ENCODE measurements around the gene CPLX3.
"Not testable (repeated sequence)": the region's sequence is repeated elsewhere in the genome, so short reads cannot be mapped to it uniquely, and the experiment has no call there.

Gene CPLX3, protein sequence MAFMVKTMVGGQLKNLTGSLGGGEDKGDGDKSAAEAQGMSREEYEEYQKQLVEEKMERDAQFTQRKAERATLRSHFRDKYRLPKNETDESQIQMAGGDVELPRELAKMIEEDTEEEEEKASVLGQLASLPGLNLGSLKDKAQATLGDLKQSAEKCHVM

DNA sequence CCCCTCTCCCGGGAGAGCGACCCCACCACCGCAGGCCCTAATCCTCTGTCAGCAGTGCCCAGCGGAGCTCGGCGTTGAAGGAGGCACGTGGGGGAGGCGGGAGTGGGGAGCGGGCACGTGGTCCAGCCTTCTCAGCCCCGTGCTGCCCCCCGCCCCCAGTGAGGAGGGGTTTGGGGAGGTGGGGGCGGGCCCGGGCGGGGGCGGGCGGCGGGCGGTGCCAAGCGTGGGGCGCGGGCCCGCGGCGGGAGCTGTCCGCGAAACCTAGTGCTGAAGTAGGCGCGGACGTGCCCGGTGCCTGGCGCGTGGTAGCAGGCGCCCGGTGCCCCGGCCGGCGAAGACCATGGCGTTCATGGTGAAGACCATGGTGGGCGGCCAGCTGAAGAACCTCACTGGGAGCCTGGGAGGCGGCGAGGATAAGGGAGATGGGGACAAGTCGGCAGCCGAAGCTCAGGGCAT, at the start of gene CPLX3:
CPLX3 (plus strand) TSS at position 264 of the 456 bp plus-strand sequence; CDS start at position 341, 77 bp downstream.
- no peak for DNase-seq

DNA sequence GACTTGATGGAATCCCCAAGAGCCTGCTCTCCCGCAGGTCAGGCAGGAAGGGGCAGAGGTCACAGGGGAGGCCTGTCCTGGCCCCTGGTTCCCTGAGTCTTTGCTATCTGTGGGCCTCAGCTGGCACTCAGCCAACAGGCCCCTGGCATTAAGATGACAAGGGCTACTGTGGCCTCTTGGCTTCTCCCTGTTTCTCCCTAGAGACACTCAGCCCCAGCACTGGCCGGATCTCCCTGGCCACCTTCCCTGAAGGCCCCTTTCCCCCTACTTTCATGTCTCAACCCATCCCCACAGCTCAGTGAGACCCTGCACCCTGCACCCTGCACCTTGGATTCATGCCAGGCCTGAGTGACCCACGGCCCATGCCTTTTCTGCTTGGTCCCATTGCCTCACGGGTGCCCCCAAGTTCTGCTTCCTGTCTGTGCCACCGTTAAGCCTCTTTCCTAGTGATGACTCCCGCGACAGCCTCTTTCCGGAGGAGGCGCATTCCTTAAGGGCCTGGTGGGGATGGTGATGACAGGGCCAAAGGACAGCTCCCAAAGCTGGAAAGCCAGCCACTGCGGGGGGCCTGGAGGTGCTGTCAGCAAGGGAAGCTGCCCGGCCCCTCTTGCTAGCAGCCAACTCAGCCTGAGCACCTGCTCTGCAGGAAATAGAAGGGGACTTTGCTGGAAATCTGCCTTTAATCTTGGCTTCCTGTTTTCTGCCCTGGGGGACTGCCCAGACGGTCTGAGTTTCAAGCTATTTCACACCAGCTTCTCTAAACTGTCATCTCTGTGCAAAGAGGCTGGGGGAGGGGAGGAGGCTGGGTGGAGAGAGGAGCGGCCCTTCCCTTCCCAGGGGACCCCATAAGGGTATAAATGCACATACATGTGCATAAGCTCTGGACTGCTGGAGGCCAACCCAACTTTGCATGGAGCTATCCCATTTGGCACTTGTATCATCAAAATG, 49.3 kb upstream of the CPLX3 start:
- DNase-seq = no peak

DNA sequence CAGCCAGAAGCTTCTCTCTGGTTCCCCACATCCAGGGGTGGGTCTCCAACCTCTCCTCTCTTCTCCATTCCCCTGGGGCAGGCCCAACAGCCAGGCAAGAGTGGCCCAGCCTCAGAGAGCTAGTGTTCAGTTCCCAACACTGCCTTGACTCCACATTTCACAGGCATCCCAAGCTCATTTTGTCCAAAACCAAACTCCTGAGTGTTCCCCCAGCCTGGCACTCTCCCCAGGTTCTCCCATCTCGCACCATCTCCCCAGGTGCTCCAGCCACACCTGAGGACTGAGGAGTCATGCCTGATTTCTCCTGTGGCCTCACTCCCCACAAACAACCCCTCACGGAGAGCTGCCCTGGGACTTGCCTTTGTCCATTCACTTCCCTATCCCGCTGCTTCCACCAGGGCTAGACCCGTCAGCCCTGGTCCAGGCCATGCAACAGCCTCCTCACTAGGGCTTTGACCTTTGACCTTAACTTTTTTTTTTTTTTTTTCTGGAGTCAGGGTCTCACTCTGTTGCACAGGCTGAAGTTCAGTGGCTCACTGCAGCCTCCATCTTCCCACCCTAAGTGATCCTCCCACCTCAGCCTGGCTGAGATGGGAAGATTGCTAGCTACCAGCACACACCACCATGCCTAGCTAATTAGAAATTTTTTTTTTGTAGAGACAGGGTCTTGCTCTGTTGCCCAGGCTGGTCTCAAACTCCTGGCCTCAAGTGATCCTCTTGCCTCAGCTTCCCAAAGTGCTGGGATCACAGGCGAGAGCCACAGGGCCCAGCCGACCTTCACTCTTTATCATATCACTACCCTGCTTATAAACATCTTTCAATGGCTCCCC, 48.4 kb upstream of the CPLX3 start:
- no peak for DNase-seq

DNA sequence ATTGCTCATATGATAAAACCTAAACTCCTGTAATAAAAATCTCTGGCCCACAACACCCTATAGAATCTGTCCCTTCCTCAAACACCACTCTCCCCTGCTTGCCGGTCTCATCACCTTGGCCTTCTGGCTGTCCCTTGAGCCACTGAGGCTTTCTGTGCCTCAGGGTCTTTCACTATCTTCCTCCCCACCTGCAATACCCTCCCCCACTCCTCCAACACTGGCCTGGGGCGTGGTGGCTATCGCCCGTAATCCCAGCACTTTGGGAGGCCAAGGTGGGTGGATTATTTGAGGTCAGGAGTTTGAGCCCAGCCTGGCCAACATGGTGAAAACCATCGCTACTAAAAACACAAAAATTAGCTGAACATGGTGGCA, 47.8 kb upstream of the CPLX3 start:
- no peak for DNase-seq

DNA sequence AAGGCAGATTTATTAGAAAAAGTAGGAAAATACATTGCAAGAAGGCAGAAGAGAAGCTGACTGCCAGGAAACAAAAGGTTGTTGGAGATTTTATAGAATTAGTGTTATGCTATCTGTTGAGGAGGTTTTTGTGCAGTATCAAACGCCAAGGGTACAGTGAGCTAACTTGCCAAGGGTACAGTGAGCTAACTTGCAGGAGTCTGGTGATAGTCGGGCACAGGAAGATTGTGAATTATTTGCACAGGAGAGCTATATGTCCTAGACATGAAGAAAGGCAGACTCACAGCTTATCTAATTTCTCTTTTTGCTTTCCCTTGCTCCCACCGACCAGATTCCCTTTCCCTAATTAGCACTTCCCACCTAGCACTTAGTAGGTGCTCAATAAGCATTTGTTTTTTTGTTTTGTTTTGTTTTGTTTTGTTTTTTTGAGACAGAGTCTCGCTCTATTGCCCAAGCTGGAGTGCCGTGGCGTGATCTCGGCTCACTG, 47.2 kb upstream of the CPLX3 start:
- DNase-seq = no peak

DNA sequence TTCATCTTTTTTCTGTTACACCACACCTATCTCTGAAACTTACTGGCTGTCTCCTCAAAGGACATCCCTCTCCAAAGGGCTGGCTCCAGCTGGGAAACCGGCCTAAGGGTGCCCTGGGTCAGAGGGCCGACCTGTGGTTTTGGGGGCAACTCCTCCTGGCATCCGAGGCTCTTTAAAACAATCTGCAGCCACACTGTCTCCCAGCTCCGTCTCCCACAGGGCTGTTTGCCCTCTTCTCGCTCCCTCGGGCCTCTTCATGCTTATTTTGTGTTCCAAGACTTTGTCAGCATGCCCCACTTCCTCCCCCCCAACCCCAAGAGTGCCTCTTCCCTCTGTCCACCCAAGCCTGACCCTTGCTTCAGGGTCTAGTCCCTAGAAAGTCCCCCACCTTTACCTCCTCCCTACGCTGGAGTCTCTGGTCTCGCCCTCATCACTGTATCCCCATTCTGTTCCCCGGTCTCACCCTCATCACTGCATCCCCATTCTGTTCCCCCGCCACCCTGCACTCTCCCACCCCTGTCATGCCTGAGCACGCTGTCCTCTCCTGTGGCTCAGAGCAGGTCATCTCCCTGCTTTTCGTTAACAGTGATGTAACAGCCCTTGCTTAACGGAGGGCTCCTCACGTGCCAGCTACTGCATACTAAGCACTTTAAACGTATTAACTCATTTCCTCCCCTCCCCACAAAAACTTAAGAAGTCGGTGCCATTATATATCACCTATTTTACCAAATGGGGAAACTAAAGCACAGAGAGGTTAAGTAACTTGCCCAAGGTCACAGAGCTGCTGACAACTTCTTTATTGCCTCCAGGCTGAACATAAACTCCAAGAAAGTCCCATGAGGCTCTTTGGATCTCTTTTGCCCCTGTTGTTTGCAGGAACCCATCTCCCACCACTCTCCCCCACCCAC, 45.6 kb upstream of the CPLX3 start:
- DNase-seq = no peak

DNA sequence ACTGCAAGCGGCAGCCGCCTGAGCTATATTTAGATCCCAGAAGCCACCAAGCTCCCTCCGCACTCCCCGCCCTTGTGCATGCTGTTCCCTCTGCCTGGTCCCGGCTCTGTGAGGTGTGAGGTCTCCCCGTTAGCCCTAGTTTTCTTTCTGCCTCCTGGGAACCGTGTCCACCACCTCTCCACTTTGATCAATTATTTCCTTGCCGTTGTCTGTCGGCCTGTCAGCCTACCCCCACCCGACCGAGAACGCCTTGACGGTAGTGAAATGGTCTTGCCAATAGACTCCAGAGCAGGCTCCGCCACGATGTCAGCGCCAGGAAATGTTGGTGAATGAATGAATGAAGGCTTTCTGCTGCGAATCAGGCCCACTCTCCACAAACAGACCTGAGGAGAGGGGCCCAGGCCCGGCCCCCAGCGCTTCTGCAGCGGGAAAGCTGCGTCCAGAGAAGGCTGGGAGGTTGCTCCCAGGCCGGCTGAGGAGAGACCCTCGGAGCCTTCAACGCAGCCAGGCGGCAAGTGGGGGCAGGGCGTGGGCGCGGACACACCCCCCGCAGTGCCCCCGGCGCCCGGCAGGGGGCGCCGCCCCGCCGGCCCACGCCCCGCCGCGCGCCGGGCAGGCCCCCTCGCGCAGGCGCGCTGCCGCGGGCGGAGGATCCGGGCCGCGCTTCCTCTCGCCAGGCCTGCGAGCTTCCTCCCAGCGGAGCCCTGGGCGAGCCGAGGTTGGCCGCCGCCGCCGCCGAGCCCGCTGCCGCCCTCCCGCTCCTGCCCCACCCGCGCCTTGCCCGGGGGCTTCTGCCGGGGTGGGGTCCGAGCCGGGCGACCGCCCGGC, 44.8 kb upstream of the CPLX3 start, which contains the start of gene CSK:
CSK (plus strand) TSS at position 650 of the 828 bp plus-strand sequence. CDS start 16,218 bp downstream, outside the sequence.
- DNase-seq = peak; percentile 37 to 78

DNA sequence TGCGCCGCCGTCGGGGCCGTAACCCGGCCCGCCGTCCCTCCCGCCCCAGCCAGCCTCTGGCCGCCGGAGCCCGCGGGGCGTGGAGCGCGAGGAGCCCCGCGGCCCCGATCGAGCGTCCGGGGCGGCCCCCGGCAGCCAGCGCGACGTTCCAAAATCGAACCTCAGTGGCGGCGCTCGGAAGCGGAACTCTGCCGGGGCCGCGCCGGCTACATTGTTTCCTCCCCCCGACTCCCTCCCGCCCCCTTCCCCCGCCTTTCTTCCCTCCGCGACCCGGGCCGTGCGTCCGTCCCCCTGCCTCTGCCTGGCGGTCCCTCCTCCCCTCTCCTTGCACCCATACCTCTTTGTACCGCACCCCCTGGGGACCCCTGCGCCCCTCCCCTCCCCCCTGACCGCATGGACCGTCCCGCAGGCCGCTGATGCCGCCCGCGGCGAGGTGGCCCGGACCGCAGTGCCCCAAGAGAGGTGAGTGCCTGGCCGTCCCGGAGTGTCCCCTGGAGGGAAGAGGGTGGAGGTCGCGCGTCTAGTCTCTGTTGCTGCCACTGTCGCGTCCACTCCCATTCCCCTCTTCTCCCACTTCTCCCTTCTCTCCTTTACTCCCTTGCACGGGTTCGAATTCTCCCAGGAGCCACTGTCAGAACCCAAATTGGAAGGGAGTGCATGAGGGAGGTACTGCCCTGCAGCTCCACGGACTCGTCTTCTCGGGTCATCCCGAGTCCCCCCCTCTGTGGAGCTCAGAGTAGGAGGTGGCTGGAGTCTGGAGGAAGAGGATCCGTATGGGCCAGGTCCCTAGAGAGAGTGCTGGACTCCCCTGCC, 44.0 kb upstream of the CPLX3 start:
- DNase-seq = no peak

DNA sequence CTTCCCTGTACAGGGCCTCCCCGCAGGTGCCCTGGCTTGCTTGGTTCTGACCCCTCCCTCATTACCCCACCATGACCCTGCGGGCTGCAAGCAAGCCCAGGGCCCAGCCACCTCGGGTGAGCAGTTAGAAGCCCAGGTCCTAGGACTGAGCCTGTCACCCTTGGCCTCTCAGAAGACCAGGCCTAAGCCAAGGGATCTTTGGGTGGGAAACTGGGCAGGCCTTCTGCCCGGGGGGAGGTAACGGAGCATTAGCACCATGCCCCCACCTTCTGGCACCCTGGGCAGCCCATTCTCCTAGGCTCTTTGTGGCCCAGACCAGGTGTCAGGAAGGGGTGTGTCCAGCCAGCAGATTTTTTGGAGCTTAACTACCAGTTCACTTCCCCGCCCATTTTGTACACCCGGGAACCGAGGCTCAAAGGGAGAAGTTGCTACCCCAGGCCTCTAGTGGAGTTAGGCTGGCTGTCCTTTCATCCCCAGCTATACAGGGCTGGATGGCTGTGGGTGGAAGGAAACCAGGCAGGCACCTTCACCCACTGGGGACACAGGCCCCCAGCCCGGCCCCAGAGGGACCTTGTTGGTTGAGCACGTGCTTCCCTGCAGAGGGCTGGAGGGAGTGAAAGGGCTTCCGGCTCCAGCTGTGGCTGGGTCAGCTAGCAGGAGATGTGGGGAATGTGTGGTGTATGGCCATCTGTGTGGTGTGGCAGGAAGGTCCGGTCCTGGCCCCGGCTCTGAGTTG, 43.2 kb upstream of the CPLX3 start:
- DNase-seq = no peak

DNA sequence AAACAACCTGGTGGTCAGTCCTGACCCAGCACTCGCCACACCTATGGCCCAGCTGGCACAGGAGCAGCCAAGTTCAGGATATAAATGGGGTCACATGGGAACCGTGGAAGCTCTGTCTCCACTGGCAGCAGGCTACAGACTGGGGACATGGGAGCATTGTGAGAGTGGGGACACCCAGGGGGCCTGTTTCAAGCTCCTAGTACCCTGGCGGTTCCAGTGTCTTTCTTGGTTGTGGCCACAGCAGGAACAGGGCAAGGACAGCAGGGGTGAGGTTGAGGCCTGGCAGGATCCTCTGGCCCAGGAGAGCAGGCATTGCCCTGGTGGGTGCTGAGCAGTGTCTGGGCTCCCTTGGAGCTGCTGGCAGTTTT, 42.6 kb upstream of the CPLX3 start:
- DNase-seq = no peak

DNA sequence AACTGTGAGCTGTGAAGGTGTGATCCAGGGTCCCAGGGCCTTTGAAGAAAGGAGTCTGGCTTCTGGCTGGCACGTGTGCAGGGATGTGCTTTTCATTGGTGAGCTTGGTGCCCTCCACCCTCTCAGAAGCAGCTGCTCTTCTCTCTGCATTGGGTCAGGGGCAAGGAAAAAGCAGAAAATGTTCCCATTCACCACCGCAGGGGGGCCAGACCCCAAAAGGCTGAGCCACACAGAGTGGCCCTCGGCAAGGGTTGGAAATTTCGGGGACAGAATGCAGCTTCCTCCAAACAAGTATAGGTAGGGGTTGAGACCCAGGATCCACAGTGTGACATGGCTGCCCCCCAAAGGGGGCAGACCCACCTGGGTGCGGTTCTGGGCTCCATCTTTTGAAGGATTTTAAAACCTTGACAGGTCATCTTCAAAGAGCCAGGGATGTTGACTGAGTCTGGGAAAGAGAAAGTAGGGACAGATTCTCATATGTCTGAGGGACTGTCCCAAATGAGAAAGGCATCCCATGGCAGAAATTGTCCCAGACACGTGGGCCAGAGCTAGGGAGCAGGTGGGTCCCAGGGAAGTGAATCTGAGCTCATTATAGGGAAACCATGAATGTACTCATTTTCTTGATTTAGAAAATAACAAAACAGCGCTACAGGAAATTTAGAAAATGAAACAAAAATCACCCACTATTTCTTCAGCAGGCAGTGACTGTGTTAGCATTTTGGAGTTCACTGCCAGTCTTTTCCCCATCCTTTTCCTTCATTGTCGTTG, 41.8 kb upstream of the CPLX3 start:
- no peak for DNase-seq

DNA sequence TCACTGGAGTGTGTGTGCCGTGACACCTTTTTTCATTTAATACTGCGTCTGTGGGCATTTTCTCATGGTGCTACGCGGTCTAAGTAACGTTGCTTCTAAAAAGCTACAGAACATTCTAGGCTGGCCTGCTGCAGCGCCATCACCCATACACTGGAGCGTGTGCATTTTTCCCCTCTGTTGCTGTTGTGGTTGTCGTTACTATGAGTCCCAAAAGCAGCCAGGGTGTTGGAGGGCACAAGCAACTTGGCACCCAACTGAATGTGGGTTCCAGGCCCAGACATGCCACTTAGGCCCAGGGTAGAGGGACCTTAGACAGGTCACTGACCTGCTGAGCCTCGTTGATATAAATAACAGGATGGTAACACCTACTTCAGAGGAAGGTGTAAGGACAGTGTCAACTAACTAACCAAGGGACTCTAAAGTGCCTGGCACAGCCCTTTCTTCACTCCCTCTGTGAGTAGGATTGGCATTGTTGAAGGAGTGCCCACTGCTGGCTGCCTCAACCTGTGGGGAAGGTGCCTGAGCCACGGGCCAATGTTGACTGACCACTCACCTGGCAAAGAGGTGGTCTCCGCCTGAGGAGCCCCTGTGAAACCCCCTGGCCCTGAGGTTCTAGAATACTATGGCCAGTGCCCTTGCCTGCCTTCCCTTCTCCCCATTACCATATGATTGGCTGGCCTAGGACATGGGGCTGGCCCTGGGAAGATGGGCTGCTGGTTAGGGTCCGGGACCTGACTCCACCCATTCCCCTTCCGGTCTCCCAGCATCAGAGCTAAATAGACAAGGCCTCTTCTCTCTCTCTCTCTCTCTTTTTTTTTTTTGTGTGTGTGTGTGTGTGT, 41.0 kb upstream of the CPLX3 start:
- DNase-seq = no peak

DNA sequence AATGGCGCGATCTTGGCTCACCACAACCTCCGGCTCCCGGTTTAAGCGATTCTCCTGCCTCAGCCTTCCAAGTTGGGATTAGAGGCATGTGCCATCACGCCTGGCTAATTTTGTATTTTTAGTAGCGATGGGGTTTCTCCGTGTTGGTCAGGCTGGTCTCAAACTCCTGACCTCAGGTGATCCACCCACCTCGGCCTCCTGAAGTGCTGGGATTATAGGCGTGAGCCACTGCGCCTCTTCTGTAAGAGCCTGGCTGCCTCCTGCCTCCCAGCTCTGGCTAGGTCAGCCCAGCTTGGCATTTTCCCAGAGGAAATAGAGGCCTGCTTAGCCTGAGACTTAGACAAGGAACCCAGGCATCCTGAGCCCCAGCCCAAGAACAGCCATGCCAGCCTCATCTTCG, 40.3 kb upstream of the CPLX3 start:
- DNase-seq = not testable (repeated sequence)

DNA sequence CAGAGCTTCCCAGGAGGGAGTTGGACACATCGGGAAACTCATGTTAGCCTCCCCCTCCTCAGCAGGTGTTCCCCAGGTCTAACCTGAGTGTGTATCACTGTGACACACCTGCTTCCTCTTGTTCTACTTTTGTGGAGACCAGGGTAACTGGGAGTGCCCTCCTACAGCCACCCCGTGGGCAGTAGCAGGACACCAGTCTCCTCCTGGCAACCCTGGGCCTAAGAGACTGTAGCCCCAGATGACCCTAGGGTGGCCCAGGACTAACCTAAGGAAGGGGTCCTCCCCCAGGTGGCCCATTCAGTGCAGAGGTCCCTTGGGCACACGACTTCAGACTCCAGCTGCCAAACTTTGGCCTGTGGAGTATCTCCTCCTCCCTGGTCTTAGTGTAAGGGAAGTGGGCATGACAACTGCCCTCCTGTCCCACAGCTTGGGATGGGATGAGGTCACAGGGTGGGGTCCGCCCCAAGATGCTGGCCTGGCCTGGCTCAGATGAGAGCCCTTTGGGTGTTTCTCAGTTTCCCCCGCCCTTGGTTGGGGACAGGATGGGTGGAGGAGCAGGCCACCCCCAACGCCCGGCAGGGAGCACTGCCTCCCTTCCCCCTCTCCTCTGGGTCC, 39.8 kb upstream of the CPLX3 start:
- no peak for DNase-seq

DNA sequence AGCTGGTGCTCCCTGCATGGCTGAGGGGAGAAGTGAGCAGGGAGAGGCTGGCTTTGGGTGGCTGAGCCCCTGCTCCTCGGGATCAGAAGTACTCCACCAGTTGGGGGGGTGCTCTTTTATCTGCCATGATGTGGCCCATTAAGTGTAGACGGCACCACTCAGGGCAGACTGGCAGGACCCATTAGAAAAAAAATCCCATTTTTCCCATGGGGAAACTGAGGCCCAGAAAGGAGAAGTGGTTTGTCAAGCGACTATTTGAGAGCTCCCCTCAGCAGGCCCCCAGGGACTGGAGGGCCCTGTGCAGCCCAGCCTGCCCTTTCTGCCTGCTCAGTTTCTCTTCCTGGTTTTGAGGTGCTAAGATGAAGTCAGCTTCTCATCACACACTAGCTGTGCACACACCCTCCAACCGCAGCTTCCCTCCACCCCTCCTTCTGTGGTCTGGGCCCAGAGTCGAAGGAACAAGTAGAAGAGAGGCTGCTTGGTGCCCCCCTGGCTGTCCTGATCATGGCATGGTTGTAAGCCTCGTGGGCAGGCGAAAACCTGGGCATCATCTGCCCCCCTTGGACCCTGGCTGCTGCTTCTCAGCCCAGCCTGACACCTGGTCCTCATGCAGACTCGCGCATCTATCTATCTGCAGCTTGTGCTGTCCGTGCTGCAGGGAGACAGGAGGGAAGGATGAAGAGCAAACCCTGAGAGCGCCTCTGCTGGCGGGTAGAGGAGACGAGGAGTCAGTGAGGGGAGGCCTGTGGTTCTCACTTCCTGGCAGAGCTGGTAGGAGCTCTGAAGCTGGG, 39.0 kb upstream of the CPLX3 start:
- no peak for DNase-seq

DNA sequence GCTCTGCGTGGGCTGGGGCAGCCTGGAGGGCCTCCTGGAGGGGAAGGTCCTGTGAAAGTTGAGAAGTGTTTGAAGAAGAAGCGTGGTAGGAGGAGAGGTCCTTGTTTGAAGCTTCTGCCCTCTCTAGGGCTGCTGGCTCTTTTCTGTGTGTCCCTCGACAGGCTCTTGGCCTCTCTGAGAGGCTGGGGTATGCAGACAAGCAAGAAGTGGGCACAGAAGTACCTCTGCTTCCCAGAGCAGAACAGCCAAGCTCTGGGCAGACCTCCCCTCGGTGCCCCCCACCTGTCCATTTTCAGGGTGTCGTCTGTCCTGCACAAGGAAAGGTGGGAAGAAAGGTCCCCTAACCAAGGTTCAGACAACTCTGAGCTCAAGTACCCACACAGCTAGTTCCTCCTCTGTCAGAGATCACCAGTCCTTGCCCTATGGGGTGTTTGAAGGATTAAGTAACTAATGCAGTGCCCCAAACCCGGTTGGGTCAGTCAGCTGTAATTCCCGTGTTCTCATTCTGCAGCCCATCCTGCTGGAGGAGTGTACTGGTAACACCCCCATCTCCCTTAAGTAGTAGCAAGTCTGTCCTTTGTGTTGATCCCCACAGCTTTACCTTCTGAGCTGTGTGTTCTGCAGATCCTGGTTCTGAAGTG, 38.3 kb upstream of the CPLX3 start:
- no peak for DNase-seq

Data from NCI-H1930 (cell line).